Keratinocyte (primary cell): ENCODE measurements around the gene PCDHGB1. TPM values are rescaled to one million over a fixed set of nuclear protein-coding genes. Genes with fewer than 3 reads are reported as not detected.

ENCODE experiments used
- DNase-seq: peaks from one replicate; pipeline ENCODE4 v3.0.0-alpha.2; 2011; ENCODE audit warnings: low read depth, missing footprints, low spot score
- FAIRE-seq: peaks from 2 replicates; lab custom pipeline; 2011; peaks lifted over from hg19 to GRCh38; lab: Jason Lieb, UNC
- H2AFZ ChIP-seq: 2 replicates; pipeline ENCODE4 v1.6.0; 2012; ENCODE audit warnings: low read length, control low read depth, inconsistent platforms; ENCODE audit not compliant: control insufficient read depth
- H3K27ac ChIP-seq: 2 replicates; pipeline ENCODE4 v1.5.1; 2011; ENCODE audit warnings: low read length; ENCODE audit not compliant: control insufficient read depth, insufficient read depth
- H3K27me3 ChIP-seq: 3 replicates; pipeline ENCODE4 v1.6.0; 2011; ENCODE audit warnings: low read length; ENCODE audit not compliant: control insufficient read depth, insufficient read depth; ENCODE audit errors: extremely low read depth
- H3K36me3 ChIP-seq, 2 experiments: 2 replicates in 1 of 2; 3 replicates in 1 of 2; pipeline ENCODE4 v1.5.1; 2011; ENCODE audit warnings: low read length in 2 of 2, mild to moderate bottlenecking in 1 of 2; ENCODE audit not compliant: control insufficient read depth in 2 of 2, insufficient read depth in 2 of 2; ENCODE audit errors: extremely low read depth in 1 of 2
- H3K4me1 ChIP-seq: 3 replicates; pipeline ENCODE4 v1.5.1; 2011; ENCODE audit warnings: low read length; ENCODE audit not compliant: control insufficient read depth, insufficient read depth; ENCODE audit errors: extremely low read depth
- H3K4me2 ChIP-seq: 3 replicates; pipeline ENCODE4 v1.6.0; 2011; ENCODE audit warnings: low read depth, low read length; ENCODE audit not compliant: control insufficient read depth, insufficient read depth; ENCODE audit errors: extremely low read depth
- H3K4me3 ChIP-seq, 3 experiments: fragments of 200-600 bp in 1 of 3; sonication (generic) in 1 of 3; 2 replicates in 2 of 3; 3 replicates in 1 of 3; pipeline ENCODE4 v1.5.1; 2011 to 2016; ENCODE audit warnings: low read length in 3 of 3, mild to moderate bottlenecking in 3 of 3, control low read depth in 2 of 3, inconsistent platforms in 1 of 3, low read depth in 1 of 3, mixed read lengths in 1 of 3, mixed run types in 1 of 3, moderate library complexity in 1 of 3; ENCODE audit not compliant: control insufficient read depth in 2 of 3, insufficient read depth in 2 of 3; ENCODE audit errors: extremely low read depth in 1 of 3
- H3K79me2 ChIP-seq: 2 replicates; pipeline ENCODE4 v1.6.0; 2012; ENCODE audit warnings: low read length; ENCODE audit not compliant: control insufficient read depth, insufficient read depth
- H3K9ac ChIP-seq: 3 replicates; pipeline ENCODE4 v1.6.0; 2011; ENCODE audit warnings: low read length; ENCODE audit not compliant: control insufficient read depth, insufficient read depth; ENCODE audit errors: extremely low read depth
- H3K9me1 ChIP-seq: 3 replicates; pipeline ENCODE4 v1.6.0; 2011; ENCODE audit warnings: low read length; ENCODE audit not compliant: control insufficient read depth, insufficient read depth; ENCODE audit errors: extremely low read depth
- H3K9me3 ChIP-seq: 2 replicates; pipeline ENCODE4 v1.5.1; 2012; ENCODE audit warnings: low read depth, low read length; ENCODE audit not compliant: control insufficient read depth
- H4K20me1 ChIP-seq: 3 replicates; pipeline ENCODE4 v1.6.0; 2011; ENCODE audit warnings: low read length; ENCODE audit not compliant: control insufficient read depth, insufficient read depth; ENCODE audit errors: extremely low read depth
- EZH2 ChIP-seq: IDR thresholded peaks from one replicate; pipeline ENCODE4 v1.6.1; 2012; ENCODE audit warnings: inconsistent platforms, mild to moderate bottlenecking, low read length, moderate library complexity
- dilution Hi-C: fragments of 300-500 bp; cut with MboI; formaldehyde crosslinking; loops from one replicate; pipeline ENCODE4 v1.7.0; 2020; ENCODE audit warnings: low sequenced_read_pairs; ENCODE audit not compliant: extremely low pct_ligation_motif_present
- polyA plus RNA-seq, 5 experiments: library from polyadenylated mRNA; depleted of rRNA in 3 of 5; stranded (reverse) in 3 of 5; stranded (forward) in 1 of 5; unstranded in 1 of 5; fragments of >200 nt; gene quantifications; 1 replicate in 1 of 5; 2 replicates in 3 of 5; 3 replicates in 1 of 5; pipeline versions ENCODE4 v1.2.1 to v1.2.3, GENCODE V29; 2011 to 2012; ENCODE audit warnings: missing spikeins in 2 of 5, low read depth in 1 of 5, low replicate concordance in 1 of 5
- TF ChIP-seq, protein P1 (sequence below), 3 experiments: IDR thresholded peaks in 1 of 3; conservative IDR thresholded peaks in 1 of 3; optimal IDR thresholded peaks in 1 of 3; 2 replicates in 2 of 3; 3 replicates in 1 of 3; pipeline versions ENCODE3 to v1.5.1; 2011; ENCODE audit warnings: low read length in 3 of 3, mild to moderate bottlenecking in 3 of 3, moderate library complexity in 2 of 3, control low read depth in 1 of 3, inconsistent platforms in 1 of 3; ENCODE audit not compliant: insufficient read depth in 2 of 3; ENCODE audit errors: extremely low read depth in 1 of 3

Gene PCDHGB1
- polyA plus RNA-seq, 1 donor (not counting 4 experiments of a cell fraction or from before 2014, with no cell fraction given), result 0.08 TPM

GRCh38 chr5:141382469-141383294 is 32.8 kb downstream of the PCDHGB1 start, which contains the start of gene PCDHGA7:
Gene PCDHGA7, plus strand, starts transcription at chr5:141382742. Its CDS starts 158 bp downstream, at chr5:141382900.
- Histone ChIP-seq H3K9me3 (peaks cover 2% of the 10 kb centered on the region), H3K79me2 (no peaks in the 10 kb centered on the region), H2AFZ (peak within 1 kb of the TSS; percentile 77), H3K9ac (no peak within 1 kb of the TSS), H4K20me1 (no peaks in the 10 kb centered on the region), H3K27me3 (peaks cover 5% of the 10 kb centered on the region), H3K4me2 (peak within 1 kb of the TSS; percentile 34), H3K4me1 (no peaks in the 10 kb centered on the region), H3K27ac (no peak within 1 kb of the TSS), H3K9me1 (no peaks in the 10 kb centered on the region), H3K4me3 (peak within 1 kb of the TSS; percentile 39 to 59 (median 45)), H3K36me3 (no peaks in the 10 kb centered on the region)
- TF ChIP-seq, protein P1, sequence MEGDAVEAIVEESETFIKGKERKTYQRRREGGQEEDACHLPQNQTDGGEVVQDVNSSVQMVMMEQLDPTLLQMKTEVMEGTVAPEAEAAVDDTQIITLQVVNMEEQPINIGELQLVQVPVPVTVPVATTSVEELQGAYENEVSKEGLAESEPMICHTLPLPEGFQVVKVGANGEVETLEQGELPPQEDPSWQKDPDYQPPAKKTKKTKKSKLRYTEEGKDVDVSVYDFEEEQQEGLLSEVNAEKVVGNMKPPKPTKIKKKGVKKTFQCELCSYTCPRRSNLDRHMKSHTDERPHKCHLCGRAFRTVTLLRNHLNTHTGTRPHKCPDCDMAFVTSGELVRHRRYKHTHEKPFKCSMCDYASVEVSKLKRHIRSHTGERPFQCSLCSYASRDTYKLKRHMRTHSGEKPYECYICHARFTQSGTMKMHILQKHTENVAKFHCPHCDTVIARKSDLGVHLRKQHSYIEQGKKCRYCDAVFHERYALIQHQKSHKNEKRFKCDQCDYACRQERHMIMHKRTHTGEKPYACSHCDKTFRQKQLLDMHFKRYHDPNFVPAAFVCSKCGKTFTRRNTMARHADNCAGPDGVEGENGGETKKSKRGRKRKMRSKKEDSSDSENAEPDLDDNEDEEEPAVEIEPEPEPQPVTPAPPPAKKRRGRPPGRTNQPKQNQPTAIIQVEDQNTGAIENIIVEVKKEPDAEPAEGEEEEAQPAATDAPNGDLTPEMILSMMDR (optimal IDR thresholded peaks at IDR 0.05 in 1 of 3, IDR thresholded peaks at IDR 0.05 in 1 of 3, conservative IDR thresholded peaks at IDR 0.05 in 1 of 3; ENCODE audit: extremely low read depth in 1 of 3, insufficient read depth in 2 of 3, low read length in 3 of 3), result peak; percentile 27 to 42 (median 39)
- TF ChIP-seq EZH2, result no peak
- DNase-seq (no peak), FAIRE-seq (no peak)
- dilution Hi-C loops, result no loop called here

GRCh38 chr5:141383345-141383744 is 33.4 kb downstream of the PCDHGB1 start:
- H3K4me2 ChIP-seq, result peak overlapping the region; percentile 34
- no peak overlapping the region for H3K27ac ChIP-seq
- no peak for DNase-seq
- H3K9ac ChIP-seq, result no peak overlapping the region
- H2AFZ ChIP-seq, result no peak overlapping the region
- H3K9me1 ChIP-seq, result no peaks in the 10 kb centered on the region
- no peaks in the 10 kb centered on the region for H4K20me1 ChIP-seq
- H3K9me3 ChIP-seq, result peaks cover 2% of the 10 kb centered on the region
- dilution Hi-C loops, result no loop called here
- no peak for FAIRE-seq
- no peaks in the 10 kb centered on the region for H3K4me1 ChIP-seq
- H3K4me3 ChIP-seq, result peak overlapping the region in 1 of 3 experiments; percentile 45
- no peaks in the 10 kb centered on the region for H3K36me3 ChIP-seq
- H3K27me3 ChIP-seq, result peaks cover 5% of the 10 kb centered on the region
- no peaks in the 10 kb centered on the region for H3K79me2 ChIP-seq
- no peak for TF ChIP-seq EZH2
- TF ChIP-seq, protein P1 (optimal IDR thresholded peaks at IDR 0.05 in 1 of 3, IDR thresholded peaks at IDR 0.05 in 1 of 3, conservative IDR thresholded peaks at IDR 0.05 in 1 of 3; ENCODE audit: extremely low read depth in 1 of 3, insufficient read depth in 2 of 3, low read length in 3 of 3), result no peak
